ENCODE results near the gene WNT5B. TPM values are rescaled to one million over a fixed set of nuclear protein-coding genes. Genes with fewer than 3 reads are reported as not detected.

The WNT5B gene
- polyA plus RNA-seq, 1 of the 3 experiments (the other 2 are of a cell fraction), result 29.3 TPM

DNA sequence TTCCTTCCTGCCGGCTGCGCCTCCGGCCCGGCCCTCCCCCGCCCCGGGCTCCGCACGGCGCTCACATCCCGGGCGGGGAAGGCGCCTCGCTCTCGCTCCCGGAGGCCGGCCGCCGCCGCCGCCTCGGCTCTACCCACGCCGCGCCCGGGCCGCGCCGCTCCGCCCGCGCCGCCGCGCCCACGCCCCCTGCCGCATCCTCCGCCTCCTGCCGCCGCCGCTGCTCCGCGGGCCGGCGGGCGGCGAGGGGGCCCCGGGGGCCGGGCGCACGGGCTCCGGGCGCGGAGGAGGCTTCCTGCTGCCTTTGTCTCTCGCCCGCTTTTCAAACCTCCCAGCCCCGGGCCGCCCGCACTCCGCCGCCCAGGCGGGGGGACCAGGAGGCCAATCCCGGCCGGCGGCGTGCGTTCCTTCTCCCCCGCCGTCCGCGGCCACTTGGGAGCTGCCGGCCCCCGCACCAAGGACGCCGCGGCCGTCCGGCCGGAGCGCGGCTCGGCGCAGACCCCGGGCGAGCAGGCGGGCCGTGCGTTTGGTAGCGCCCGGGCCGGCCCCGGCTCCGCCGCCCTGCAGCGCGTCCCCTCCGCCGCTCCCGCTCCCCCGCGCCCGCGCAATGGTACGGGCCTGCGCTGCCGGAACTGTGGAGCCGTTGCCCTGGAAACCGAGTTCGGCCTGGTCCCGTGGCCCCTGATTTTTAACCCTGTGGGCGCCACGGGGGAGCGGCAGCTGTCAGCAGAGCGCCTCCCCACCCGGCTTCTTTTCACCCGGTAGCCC is 34.6 kb upstream of the WNT5B start, which contains the start of gene FBXL14:
Gene FBXL14, minus strand, starts transcription at position 321 of the 765 bp plus-strand sequence. CDS start 515 bp downstream, outside the sequence.
- Histone ChIP-seq H2AFZ (ENCODE audit: low read depth) (peak within 1 kb of the TSS; percentile 10; the same call in 1 of the 2 replicates), H3F3A (replicated peaks; ENCODE audit: insufficient read depth) (peaks cover 13% of the 10 kb centered on the region), H3K4me2 (peak within 1 kb of the TSS; percentile 99), H3K27ac (ENCODE audit: low read depth in 2 of 2, low read length in 1 of 2) (peak within 1 kb of the TSS; percentile 65 to 95), H3K79me2 (ENCODE audit: insufficient read depth) (peaks cover 91% of the 10 kb centered on the region), H4K20me1 (ENCODE audit: insufficient read depth) (peaks cover 42% of the 10 kb centered on the region), H3K36me3 (replicated peaks in 1 of 2; ENCODE audit: control insufficient read depth in 1 of 2, insufficient read depth in 2 of 2, low read length in 1 of 2) (peaks cover 8 to 14% of the 10 kb centered on the region in 2 experiments), H3K27me3 (ENCODE audit: insufficient read depth) (no peaks in the 10 kb centered on the region), H3K4me1 (ENCODE audit: control insufficient read depth in 1 of 2, insufficient read depth in 2 of 2, low read depth in 1 of 2, low read length in 1 of 2) (peaks cover 30 to 33% of the 10 kb centered on the region in 2 experiments), H3K9ac (peak within 1 kb of the TSS; percentile 61), H3K9me3 (no peaks in the 10 kb centered on the region), H3K9me2 (no peaks in the 10 kb centered on the region), H3K4me3 (ENCODE audit: low read depth in 2 of 2, low read length in 1 of 2) (peak within 1 kb of the TSS; percentile 76 to 80)
- ChIA-PET POLR2A (interaction anchor here (0.7 to 3.1 kb wide), 3 partner anchors 9 to 35 kb away, joined by 4 to 11 read pairs (median 4); partner anchors contain the start of gene WNT5B), CTCF (interaction anchor here (0.7 to 4.5 kb wide), 5 partner anchors 9 to 40 kb away, joined by 3 to 38 read pairs (median 9); partner anchors contain the start of gene WNT5B)
- DNase-seq, result peak; percentile 92
- WGBS (ENCODE audit: low lambda C conversion rate), result 0% methylated on average over 8 of the region's 115 CpGs
- no peak for TF ChIP-seq MEF2A (IDR thresholded peaks at IDR 0.05; ENCODE audit: borderline replicate concordance, low read depth)
- TF ChIP-seq, protein P1, sequence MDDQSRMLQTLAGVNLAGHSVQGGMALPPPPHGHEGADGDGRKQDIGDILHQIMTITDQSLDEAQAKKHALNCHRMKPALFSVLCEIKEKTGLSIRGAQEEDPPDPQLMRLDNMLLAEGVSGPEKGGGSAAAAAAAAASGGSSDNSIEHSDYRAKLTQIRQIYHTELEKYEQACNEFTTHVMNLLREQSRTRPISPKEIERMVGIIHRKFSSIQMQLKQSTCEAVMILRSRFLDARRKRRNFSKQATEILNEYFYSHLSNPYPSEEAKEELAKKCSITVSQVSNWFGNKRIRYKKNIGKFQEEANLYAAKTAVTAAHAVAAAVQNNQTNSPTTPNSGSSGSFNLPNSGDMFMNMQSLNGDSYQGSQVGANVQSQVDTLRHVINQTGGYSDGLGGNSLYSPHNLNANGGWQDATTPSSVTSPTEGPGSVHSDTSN (IDR thresholded peaks at IDR 0.05), result peak; percentile 18; the same call in 1 of the 2 replicates
- no peak for TF ChIP-seq FOSL2 (IDR thresholded peaks at IDR 0.05; ENCODE audit: borderline replicate concordance, low read depth)
- no peak for TF ChIP-seq RFX5 (IDR thresholded peaks at IDR 0.05; ENCODE audit: low read length)
- TF ChIP-seq NRF1 (IDR thresholded peaks at IDR 0.05; ENCODE audit: low read depth, low read length), result peak; percentile 32; the same call in 1 of the 2 replicates
- TF ChIP-seq ELF1 (IDR thresholded peaks at IDR 0.05), result peak; percentile 44
- no peak for TF ChIP-seq TEAD4 (IDR thresholded peaks at IDR 0.05; ENCODE audit: borderline replicate concordance, insufficient read depth)
- no peak for TF ChIP-seq EP300 (IDR thresholded peaks at IDR 0.05; ENCODE audit: borderline replicate concordance in 1 of 2, low read depth in 1 of 2, low read length in 1 of 2)
- no peak for TF ChIP-seq FOXM1 (IDR thresholded peaks at IDR 0.05; ENCODE audit: low read depth)
- no peak for TF ChIP-seq RXRA (IDR thresholded peaks at IDR 0.05; ENCODE audit: borderline replicate concordance, low read depth)
- no peak for TF ChIP-seq SMC3 (IDR thresholded peaks at IDR 0.05; ENCODE audit: low read depth, low read length)
- TF ChIP-seq, protein P2, sequence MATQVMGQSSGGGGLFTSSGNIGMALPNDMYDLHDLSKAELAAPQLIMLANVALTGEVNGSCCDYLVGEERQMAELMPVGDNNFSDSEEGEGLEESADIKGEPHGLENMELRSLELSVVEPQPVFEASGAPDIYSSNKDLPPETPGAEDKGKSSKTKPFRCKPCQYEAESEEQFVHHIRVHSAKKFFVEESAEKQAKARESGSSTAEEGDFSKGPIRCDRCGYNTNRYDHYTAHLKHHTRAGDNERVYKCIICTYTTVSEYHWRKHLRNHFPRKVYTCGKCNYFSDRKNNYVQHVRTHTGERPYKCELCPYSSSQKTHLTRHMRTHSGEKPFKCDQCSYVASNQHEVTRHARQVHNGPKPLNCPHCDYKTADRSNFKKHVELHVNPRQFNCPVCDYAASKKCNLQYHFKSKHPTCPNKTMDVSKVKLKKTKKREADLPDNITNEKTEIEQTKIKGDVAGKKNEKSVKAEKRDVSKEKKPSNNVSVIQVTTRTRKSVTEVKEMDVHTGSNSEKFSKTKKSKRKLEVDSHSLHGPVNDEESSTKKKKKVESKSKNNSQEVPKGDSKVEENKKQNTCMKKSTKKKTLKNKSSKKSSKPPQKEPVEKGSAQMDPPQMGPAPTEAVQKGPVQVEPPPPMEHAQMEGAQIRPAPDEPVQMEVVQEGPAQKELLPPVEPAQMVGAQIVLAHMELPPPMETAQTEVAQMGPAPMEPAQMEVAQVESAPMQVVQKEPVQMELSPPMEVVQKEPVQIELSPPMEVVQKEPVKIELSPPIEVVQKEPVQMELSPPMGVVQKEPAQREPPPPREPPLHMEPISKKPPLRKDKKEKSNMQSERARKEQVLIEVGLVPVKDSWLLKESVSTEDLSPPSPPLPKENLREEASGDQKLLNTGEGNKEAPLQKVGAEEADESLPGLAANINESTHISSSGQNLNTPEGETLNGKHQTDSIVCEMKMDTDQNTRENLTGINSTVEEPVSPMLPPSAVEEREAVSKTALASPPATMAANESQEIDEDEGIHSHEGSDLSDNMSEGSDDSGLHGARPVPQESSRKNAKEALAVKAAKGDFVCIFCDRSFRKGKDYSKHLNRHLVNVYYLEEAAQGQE (IDR thresholded peaks at IDR 0.05; ENCODE audit: low read depth, low read length), result no peak
- TF ChIP-seq YY1 (IDR thresholded peaks at IDR 0.05; ENCODE audit: low read depth), result no peak
- TF ChIP-seq POLR2AphosphoS5 (IDR thresholded peaks at IDR 0.05; ENCODE audit: low read depth, low read length), result peak; percentile 43; the same call in 1 of the 2 replicates
- TF ChIP-seq, protein P3, sequence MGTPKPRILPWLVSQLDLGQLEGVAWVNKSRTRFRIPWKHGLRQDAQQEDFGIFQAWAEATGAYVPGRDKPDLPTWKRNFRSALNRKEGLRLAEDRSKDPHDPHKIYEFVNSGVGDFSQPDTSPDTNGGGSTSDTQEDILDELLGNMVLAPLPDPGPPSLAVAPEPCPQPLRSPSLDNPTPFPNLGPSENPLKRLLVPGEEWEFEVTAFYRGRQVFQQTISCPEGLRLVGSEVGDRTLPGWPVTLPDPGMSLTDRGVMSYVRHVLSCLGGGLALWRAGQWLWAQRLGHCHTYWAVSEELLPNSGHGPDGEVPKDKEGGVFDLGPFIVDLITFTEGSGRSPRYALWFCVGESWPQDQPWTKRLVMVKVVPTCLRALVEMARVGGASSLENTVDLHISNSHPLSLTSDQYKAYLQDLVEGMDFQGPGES (IDR thresholded peaks at IDR 0.05; ENCODE audit: low read depth, low read length), result no peak
- TF ChIP-seq, protein P4, sequence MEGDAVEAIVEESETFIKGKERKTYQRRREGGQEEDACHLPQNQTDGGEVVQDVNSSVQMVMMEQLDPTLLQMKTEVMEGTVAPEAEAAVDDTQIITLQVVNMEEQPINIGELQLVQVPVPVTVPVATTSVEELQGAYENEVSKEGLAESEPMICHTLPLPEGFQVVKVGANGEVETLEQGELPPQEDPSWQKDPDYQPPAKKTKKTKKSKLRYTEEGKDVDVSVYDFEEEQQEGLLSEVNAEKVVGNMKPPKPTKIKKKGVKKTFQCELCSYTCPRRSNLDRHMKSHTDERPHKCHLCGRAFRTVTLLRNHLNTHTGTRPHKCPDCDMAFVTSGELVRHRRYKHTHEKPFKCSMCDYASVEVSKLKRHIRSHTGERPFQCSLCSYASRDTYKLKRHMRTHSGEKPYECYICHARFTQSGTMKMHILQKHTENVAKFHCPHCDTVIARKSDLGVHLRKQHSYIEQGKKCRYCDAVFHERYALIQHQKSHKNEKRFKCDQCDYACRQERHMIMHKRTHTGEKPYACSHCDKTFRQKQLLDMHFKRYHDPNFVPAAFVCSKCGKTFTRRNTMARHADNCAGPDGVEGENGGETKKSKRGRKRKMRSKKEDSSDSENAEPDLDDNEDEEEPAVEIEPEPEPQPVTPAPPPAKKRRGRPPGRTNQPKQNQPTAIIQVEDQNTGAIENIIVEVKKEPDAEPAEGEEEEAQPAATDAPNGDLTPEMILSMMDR (IDR thresholded peaks at IDR 0.05), result no peak
- TF ChIP-seq, protein P5, sequence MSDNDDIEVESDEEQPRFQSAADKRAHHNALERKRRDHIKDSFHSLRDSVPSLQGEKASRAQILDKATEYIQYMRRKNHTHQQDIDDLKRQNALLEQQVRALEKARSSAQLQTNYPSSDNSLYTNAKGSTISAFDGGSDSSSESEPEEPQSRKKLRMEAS (IDR thresholded peaks at IDR 0.05; ENCODE audit: low read depth), result peak; percentile 47; the same call in 1 of the 2 replicates
- TF ChIP-seq, protein P6, sequence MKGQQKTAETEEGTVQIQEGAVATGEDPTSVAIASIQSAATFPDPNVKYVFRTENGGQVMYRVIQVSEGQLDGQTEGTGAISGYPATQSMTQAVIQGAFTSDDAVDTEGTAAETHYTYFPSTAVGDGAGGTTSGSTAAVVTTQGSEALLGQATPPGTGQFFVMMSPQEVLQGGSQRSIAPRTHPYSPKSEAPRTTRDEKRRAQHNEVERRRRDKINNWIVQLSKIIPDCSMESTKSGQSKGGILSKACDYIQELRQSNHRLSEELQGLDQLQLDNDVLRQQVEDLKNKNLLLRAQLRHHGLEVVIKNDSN (IDR thresholded peaks at IDR 0.05; ENCODE audit: borderline replicate concordance, low read depth), result peak; percentile 81; the same call in 1 of the 2 replicates
- no peak for TF ChIP-seq NFIC (IDR thresholded peaks at IDR 0.05; ENCODE audit: borderline replicate concordance)
- no peak for TF ChIP-seq EZH2phosphoT487 (IDR thresholded peaks at IDR 0.05; ENCODE audit: borderline replicate concordance, low read depth)
- TF ChIP-seq TCF12 (IDR thresholded peaks at IDR 0.05), result no peak
- no peak for TF ChIP-seq RAD21 (IDR thresholded peaks at IDR 0.05; ENCODE audit: low read length)
- TF ChIP-seq MXI1 (IDR thresholded peaks at IDR 0.05; ENCODE audit: low read depth, low read length), result peak; percentile 71
- TF ChIP-seq CHD2 (IDR thresholded peaks at IDR 0.05; ENCODE audit: low read length, partially characterized antibody), result peak; percentile 43
- no peak for TF ChIP-seq FOXJ3 (CRISPR knock-in tag; IDR thresholded peaks at IDR 0.05)

Measured in SK-N-SH (cell line).